ENCODE measurements around the gene AKR1A1.

DNA sequence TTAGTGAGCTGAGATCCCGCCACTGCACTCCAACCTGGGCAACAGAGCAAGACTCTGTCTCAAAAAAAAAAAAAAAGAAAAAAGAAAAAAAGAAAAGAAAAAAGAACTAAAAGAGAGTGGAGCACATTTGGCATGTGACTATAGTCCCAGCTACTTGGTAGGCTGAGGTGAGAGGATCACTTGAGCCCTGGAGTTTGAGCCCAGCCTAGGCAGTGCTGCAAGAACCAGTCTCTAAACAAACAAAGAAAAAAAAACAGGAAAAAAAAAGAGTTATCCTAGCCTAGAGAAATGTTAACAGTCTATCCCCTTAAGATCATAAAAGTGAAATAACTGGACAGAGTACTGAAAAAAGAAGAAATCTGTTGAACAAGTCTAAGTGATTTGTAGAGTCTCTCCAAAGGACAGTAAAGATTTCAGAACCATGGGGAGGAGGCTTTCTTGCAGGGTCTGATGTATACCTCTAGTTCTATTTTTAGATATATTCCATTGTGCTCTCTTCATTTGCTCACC lies 24.4 kb upstream of the AKR1A1 start:
- TF ChIP-seq, protein P1, sequence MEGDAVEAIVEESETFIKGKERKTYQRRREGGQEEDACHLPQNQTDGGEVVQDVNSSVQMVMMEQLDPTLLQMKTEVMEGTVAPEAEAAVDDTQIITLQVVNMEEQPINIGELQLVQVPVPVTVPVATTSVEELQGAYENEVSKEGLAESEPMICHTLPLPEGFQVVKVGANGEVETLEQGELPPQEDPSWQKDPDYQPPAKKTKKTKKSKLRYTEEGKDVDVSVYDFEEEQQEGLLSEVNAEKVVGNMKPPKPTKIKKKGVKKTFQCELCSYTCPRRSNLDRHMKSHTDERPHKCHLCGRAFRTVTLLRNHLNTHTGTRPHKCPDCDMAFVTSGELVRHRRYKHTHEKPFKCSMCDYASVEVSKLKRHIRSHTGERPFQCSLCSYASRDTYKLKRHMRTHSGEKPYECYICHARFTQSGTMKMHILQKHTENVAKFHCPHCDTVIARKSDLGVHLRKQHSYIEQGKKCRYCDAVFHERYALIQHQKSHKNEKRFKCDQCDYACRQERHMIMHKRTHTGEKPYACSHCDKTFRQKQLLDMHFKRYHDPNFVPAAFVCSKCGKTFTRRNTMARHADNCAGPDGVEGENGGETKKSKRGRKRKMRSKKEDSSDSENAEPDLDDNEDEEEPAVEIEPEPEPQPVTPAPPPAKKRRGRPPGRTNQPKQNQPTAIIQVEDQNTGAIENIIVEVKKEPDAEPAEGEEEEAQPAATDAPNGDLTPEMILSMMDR (IDR thresholded peaks at IDR 0.05) = no peak
- TF ChIP-seq POLR2A (IDR thresholded peaks at IDR 0.05) = no peak
